VCaP (cell line): ENCODE data around the gene CCDC148.
A peak's percentile ranks its signal among the peaks of the same experiment; 100 is the strongest.
"Not testable (repeated sequence)": the region's sequence is repeated elsewhere in the genome, so short reads cannot be mapped to it uniquely, and the experiment has no call there.

Experiments
- H3K27ac ChIP-seq: fragments of 450-650 bp; 2 replicates; pipeline ENCODE4 v1.5.1; 2017
- TF ChIP-seq, protein P1 (sequence below): fragments of 450-650 bp; conservative IDR thresholded peaks from 2 replicates; pipeline ENCODE4 v1.5.1; 2017; ENCODE audit warnings: mild to moderate bottlenecking, moderate library complexity

Gene CCDC148

DNA sequence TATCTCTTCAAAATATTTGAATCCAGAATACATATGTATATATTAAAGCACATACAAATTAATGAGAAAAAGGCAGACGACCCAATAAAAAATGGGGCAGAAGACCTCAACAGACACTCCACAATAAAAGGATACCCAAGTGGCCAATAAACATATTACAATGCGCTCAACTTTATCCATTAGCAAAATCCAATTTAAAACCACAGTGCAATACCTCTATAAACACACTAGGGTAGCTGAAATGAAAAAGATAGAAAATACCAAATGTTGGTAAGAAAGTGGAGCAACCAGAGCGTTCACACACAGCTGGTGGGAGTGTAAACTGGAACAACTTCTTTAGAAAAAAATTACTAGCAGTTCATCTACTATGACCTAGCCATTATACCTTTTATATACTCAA is 75.3 kb downstream of the CCDC148 start:
- TF ChIP-seq, protein P1, sequence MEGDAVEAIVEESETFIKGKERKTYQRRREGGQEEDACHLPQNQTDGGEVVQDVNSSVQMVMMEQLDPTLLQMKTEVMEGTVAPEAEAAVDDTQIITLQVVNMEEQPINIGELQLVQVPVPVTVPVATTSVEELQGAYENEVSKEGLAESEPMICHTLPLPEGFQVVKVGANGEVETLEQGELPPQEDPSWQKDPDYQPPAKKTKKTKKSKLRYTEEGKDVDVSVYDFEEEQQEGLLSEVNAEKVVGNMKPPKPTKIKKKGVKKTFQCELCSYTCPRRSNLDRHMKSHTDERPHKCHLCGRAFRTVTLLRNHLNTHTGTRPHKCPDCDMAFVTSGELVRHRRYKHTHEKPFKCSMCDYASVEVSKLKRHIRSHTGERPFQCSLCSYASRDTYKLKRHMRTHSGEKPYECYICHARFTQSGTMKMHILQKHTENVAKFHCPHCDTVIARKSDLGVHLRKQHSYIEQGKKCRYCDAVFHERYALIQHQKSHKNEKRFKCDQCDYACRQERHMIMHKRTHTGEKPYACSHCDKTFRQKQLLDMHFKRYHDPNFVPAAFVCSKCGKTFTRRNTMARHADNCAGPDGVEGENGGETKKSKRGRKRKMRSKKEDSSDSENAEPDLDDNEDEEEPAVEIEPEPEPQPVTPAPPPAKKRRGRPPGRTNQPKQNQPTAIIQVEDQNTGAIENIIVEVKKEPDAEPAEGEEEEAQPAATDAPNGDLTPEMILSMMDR: no peak
- no peak overlapping the region for H3K27ac ChIP-seq

DNA sequence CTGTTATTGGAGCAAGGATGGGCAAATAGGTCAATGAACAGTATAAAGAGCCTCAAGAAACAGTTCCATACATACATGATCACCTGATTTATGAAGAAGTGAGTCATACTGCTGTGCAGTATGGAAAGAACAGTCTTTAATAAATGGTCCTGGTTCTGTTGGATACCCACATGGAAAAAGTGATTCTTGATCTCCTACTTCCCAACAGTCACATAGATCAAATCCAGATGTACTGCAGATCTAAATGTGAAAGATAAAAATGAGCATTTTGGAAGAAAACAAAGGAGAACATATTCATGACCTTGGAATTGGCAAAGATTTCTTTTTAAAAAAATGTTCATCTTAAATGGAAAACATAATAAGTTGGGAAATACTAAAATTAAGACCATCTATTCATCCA is 75.8 kb downstream of the CCDC148 start:
- H3K27ac ChIP-seq: no peak overlapping the region
- TF ChIP-seq, protein P1: no peak

DNA sequence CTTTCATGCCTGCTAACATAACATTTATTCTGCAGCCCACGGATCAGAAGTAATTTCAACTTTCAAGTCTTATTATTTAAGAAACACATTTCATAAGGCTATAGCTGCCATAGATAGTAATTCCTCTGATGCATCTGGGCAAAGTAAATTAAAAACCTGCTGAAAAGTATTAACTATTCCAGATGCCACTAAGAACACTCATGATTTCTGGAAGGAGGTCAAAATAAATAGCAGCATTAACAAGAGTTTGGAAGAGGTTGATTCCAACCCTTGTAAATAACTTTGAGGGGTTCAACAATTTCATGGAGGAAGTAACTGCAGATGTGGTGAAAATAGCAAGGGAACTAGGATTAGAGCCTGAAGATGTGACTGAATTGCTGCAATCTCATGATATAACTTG is 77.6 kb downstream of the CCDC148 start:
- no peak overlapping the region for H3K27ac ChIP-seq
- TF ChIP-seq, protein P1: no peak

DNA sequence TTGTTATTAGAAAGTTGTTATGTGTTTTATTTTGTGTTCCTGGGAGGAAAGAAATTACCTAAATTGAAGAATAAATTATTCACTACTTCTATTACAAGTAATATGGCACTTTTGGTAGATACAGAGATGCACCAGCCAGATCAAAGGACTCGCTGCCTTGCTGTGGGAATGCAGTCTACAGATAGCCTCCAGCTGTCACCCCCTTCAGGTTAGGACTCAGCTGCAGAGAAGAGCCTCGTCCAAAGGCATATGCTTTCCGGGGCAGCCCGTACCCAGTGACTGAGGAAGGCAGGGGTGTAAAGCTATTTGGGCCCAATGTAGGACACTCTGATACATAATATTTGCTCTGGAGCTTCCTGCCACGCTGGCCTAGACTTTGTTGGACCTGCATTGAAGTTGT is 90.2 kb downstream of the CCDC148 start:
- TF ChIP-seq, protein P1: no peak
- H3K27ac ChIP-seq: no peak overlapping the region

DNA sequence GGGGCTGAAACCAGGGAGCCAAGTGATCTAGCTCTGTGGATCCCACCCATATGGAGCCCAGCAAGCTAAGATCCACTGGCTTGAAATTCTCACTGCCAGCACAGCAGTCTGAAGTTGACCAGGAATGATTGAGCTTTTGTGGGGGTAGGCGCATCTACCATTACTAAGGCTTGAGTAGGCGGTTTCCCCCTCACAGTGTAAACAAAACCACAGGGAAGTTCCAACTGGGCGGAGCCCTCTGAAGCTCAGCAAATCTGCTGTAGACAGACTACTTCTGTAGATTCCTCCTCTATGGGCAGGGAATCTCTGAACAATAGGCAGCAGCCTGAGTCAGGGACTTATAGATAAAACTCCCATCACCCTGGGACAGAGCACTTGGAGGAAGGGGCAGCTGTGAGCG is 96.7 kb downstream of the CCDC148 start:
- TF ChIP-seq, protein P1: no peak
- H3K27ac ChIP-seq: peak overlapping the region; percentile 85; the same call in 1 of the 2 replicates

DNA sequence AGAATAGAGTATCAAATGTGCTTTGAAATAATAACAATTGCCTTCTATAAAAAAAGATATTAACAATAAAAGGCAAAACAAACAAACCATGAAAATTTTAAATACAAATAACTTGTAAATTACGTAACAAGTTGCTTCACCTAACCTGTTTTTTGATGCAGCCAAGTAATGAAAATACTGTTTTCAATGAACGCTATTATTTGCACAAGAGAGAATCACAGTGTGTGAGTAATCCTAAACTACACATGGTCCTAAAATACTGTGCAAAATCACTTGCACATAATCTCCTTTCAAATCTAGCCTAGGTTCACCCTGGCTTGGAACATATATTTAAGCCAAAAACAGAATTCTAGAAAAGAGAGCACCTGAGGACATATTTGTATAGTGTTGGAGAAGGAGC is 98.9 kb downstream of the CCDC148 start:
- TF ChIP-seq, protein P1: no peak
- H3K27ac ChIP-seq: peak overlapping the region; percentile 85

DNA sequence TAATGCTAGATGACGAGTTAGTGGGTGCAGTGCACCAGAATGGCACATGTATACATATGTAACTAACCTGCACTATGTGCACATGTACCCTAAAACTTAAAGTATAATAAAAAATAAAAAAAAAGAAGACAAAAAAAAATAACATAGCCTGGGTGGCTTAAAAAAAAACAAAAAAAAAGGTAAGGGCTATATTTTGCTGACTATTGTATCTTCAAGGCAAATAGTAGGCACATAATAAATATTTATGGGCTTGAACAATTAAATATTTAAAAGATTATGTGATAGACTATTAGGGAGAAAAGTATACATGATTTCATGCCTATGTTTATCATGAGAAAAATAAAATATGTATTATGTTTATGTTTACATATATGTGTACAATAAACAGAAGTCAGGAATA is 99.4 kb downstream of the CCDC148 start:
- TF ChIP-seq, protein P1: no peak
- H3K27ac ChIP-seq: peak overlapping the region; percentile 85

DNA sequence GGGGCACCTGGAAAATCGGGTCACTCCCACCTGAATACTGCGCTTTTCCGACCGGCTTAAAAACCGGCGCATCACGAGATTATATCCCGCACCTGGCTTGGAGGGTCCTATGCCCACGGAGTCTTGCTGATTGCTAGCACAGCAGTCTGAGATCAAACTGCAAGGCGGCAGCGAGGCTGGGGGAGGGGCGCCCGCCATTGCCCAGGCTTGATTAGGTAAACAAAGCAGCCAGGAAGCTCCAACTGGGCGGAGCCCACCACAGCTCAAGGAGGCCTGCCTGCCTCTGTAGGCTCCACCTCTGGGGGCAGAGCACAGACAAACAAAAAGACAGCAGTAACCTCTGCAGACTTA is 105.1 kb downstream of the CCDC148 start:
- not testable (repeated sequence) for H3K27ac ChIP-seq

DNA sequence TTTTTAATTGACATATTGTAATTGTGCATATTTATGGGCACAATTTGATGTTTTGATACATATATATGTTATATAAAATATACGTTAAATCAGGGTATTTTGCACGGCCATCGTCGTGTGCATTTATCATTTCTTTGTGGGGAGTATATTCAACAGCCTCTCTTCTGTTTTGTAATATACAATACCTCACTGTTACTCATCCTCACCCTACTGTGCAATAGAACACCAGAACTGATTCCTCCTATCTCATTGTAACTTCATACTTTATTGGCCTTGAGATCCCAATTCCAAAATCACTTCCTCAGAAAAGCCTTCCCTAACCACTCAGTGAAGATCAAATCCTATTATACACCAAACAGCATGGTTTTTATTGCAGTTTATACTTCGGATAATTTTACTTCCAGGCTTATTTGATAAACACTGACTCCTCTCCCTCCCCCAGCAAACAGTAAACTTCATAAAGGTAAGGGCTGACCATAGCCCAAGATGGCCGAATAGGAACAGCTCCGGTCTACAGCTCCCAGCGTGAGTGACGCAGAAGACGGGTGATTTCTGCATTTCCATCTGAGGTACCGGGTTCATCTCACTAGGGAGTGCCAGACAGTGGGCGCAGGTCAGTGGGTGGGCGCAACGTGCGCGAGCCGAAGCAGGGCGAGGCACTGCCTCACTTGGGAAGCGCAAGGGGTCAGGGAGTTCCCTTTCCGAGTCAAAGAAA is 105.6 kb downstream of the CCDC148 start:
- not testable (repeated sequence) for H3K27ac ChIP-seq
